Colonic mucosa (tissue), 4 donors: ENCODE measurements around the gene SENP7. TPM values are rescaled to one million over a fixed set of nuclear protein-coding genes. Genes with fewer than 3 reads are reported as not detected.
"Not testable (repeated sequence)": the region's sequence is repeated elsewhere in the genome, so short reads cannot be mapped to it uniquely, and the experiment has no call there.

Experiments used
- DNase-seq: peaks from one replicate; pipeline ENCODE4 v3.0.0-alpha.2; 2020
- H3K27ac ChIP-seq: fragments of 200-600 bp; one replicate; pipeline ENCODE4 v1.8.0; 2021
- H3K27me3 ChIP-seq: fragments of 200-600 bp; one replicate; pipeline ENCODE4 v1.8.0; 2021
- H3K36me3 ChIP-seq: fragments of 200-600 bp; one replicate; pipeline ENCODE4 v1.8.0; 2021
- H3K4me1 ChIP-seq: fragments of 200-600 bp; one replicate; pipeline ENCODE4 v1.8.0; 2021; ENCODE audit warnings: mild to moderate bottlenecking
- H3K4me3 ChIP-seq: fragments of 200-600 bp; one replicate; pipeline ENCODE4 v1.8.0; 2021
- H3K9ac ChIP-seq, 2 donors: one replicate each; pipeline ENCODE4 v1.7.0; 2013; ENCODE audit warnings: control low read depth in 2 of 2, low read depth in 2 of 2, low read length in 2 of 2
- H3K9me3 ChIP-seq: fragments of 200-600 bp; one replicate; pipeline ENCODE4 v1.8.0; 2021
- intact Hi-C: fragments of 100-400 bp; cut with DNase I; formaldehyde crosslinking; loops from one replicate; pipeline ENCODE4 v1.14.1; 2022
- total RNA-seq, 2 donors: library from RNA; stranded (reverse); fragmentation: NEBNext Ultra II Directional in 1 of 2; extraction: Animal tissue kit (Norgen Biotek cat#: 25700) in 1 of 2; gene quantifications; one replicate each; pipeline ENCODE4 v1.2.1, GENCODE V29; 2021
- TF ChIP-seq, protein P1 (sequence below): fragments of 200-600 bp; IDR thresholded peaks from one replicate; pipeline ENCODE4 v1.8.0; 2022; ENCODE audit warnings: antibody characterized with exemption, mild to moderate bottlenecking
- donor health status: healthy.
- donor health status: DM: no; HTN: no; CAD: no.
- donor health status: DM: no; HTN: no; CAD: no.

Gene SENP7
- total RNA-seq, 2 donors from 2014 or later, result 5.6 to 8.6 TPM

DNA sequence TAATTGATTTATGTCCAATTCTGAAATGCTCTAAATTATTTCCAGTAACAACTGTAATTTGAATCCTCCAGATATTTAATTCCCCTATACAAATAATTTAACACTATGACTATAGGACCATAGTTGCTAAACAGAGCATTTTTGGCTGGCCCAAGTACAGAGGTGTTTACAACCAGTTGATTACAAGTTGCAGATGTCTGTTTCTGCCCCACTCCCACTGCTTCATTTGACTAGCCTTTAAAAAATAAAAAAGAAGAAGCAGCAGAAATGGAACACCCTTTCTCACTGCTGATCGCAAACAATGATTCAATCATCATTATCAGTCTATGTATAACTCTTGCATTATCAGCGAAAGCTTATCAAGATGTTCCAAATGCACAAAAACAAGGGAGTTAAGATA, 54.6 kb downstream of the SENP7 start:
- Histone ChIP-seq H3K36me3 (no peaks in the 10 kb centered on the region), H3K9ac (no peak overlapping the region), H3K27me3 (no peaks in the 10 kb centered on the region), H3K27ac (no peak overlapping the region), H3K4me1 (no peaks in the 10 kb centered on the region), H3K4me3 (no peak overlapping the region), H3K9me3 (no peaks in the 10 kb centered on the region)
- intact Hi-C loops, result no loop called here
- DNase-seq, result no peak
- TF ChIP-seq, protein P1, sequence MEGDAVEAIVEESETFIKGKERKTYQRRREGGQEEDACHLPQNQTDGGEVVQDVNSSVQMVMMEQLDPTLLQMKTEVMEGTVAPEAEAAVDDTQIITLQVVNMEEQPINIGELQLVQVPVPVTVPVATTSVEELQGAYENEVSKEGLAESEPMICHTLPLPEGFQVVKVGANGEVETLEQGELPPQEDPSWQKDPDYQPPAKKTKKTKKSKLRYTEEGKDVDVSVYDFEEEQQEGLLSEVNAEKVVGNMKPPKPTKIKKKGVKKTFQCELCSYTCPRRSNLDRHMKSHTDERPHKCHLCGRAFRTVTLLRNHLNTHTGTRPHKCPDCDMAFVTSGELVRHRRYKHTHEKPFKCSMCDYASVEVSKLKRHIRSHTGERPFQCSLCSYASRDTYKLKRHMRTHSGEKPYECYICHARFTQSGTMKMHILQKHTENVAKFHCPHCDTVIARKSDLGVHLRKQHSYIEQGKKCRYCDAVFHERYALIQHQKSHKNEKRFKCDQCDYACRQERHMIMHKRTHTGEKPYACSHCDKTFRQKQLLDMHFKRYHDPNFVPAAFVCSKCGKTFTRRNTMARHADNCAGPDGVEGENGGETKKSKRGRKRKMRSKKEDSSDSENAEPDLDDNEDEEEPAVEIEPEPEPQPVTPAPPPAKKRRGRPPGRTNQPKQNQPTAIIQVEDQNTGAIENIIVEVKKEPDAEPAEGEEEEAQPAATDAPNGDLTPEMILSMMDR, result no peak

DNA sequence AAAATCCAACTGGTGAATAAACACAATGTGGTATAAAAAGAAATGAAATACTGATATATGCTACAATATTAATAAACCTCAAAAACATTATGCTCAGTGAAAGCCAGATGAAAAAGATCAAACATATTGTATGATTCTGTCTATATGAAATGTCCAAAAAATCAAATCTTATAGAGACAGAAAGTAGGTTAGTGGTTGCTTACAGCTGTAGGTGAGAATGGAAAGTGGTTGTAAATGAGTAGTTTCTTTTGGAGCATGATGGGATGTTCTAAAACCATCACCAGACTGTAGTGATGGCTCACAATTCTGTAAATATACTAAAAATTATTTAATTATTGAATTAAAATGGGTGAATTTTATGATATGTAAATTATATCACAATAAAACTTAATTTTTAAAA, 58.4 kb downstream of the SENP7 start:
- intact Hi-C loops, result no loop called here
- no peak overlapping the region for H3K9ac ChIP-seq
- no peaks in the 10 kb centered on the region for H3K36me3 ChIP-seq
- TF ChIP-seq, protein P1, result no peak
- H3K27ac ChIP-seq, result no peak overlapping the region
- no peak for DNase-seq
- H3K4me1 ChIP-seq, result no peaks in the 10 kb centered on the region
- no peak overlapping the region for H3K4me3 ChIP-seq
- H3K27me3 ChIP-seq, result no peaks in the 10 kb centered on the region
- H3K9me3 ChIP-seq, result no peaks in the 10 kb centered on the region

- TF ChIP-seq, protein P1, result no peak
- Histone ChIP-seq H3K9me3 (no peaks in the 10 kb centered on the region), H3K9ac (no peak overlapping the region), H3K27ac (no peak overlapping the region), H3K4me3 (no peak overlapping the region), H3K4me1 (no peaks in the 10 kb centered on the region), H3K27me3 (no peaks in the 10 kb centered on the region), H3K36me3 (no peaks in the 10 kb centered on the region)
- intact Hi-C loops, result no loop called here
- DNase-seq, result no peak
These were observed 59.1 kb downstream of the SENP7 start for GRCh38 chr3:101453961-101454360.

DNA sequence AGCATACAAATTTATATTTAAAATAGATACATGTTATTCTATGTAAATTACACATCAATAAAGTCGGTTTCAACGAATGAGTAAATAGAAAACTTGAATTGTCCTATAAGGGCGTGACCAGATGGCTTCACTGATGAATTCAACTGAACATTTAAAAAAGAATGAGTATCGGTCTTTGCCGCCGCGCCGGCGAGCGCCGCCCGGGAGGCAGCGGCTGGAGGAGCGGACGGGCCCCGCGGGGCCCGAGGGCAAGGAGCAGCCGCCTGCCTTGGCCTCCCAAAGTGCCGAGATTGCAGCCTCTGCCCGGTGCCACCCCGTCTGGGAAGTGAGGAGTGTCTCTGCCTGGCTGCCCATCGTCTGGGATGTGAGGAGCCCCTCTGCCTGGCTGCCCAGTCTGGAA, 74.4 kb downstream of the SENP7 start:
- H3K9me3 ChIP-seq, H3K27me3 ChIP-seq, DNase-seq, intact Hi-C loops, H3K36me3 ChIP-seq, H3K27ac ChIP-seq, H3K4me1 ChIP-seq, H3K4me3 ChIP-seq, H3K9ac ChIP-seq: not testable (repeated sequence)

DNA sequence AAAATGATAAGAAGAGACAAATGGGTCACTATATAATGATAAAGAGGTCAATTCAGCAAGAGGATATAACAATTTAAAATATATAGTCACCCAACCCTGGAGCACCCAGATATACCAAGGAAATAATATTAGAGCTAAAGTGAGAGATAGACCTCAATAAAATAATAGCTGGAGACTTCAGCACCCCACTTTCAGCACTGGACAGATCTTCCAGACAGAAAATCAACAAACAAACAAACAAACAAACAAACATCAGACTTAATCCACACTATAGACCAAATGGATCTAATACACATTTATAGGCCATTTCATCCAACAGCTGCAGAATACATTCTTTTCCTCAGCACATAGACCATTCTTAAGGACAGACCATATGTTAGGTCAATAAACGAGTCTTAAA, 79.4 kb downstream of the SENP7 start:
- DNase-seq, result no peak
- TF ChIP-seq, protein P1, result no peak
- intact Hi-C loops, result no loop called here

DNA sequence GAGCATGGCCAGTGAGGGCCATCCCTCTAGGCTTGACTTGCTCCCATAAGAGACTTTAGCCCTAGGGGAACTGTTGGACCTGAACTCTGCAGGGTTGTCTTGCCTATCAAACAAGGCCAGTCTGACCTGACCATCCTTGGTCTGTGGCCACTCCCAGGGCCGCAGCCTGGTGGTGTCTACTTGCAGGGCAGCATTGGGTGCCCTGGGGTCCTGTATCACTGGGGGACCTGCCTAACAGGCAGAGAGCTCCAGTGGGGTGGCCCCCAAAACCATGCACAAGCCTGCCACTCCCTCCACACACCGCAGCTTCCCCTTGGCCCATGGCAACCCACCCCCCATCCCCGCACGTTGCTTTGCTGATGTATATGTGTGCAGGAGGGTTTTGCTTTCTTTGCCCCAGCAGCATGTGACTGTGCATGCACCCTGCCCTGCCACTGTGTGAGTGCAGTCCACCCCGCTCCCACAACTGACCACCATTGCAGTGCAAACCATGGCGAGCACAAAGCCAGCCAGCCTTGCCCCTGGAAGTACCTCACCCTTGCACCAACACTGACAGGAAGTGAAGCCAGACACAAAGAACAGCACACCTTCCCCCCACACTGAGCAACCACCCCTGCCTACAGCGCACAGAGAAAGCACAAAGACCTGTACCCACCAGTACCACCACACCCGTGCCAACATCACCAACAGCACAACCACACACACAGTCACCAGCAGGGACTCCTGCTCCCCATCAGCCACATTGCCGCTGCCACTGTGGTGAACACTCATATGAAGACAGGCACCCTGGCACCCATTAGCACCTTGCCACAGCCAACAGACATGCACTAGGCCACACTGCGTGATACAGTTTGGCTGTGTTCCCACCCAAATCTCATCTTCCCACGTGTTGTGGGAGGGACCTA, 88.8 kb downstream of the SENP7 start:
- H3K36me3 ChIP-seq, result no peaks in the 10 kb centered on the region
- no peaks in the 10 kb centered on the region for H3K4me1 ChIP-seq
- no peak overlapping the region for H3K4me3 ChIP-seq
- no peaks in the 10 kb centered on the region for H3K9me3 ChIP-seq
- TF ChIP-seq, protein P1, result no peak
- no peak for DNase-seq
- H3K27me3 ChIP-seq, result no peaks in the 10 kb centered on the region
- intact Hi-C loops, result no loop called here
- H3K27ac ChIP-seq, result no peak overlapping the region
- no peak overlapping the region for H3K9ac ChIP-seq

More for the DNA sequence above, 79.4 kb downstream of the SENP7 start:
- Histone ChIP-seq H3K4me1 (no peaks in the 10 kb centered on the region), H3K27ac (no peak overlapping the region), H3K9me3 (no peaks in the 10 kb centered on the region), H3K36me3 (no peaks in the 10 kb centered on the region), H3K9ac (no peak overlapping the region), H3K27me3 (no peaks in the 10 kb centered on the region), H3K4me3 (no peak overlapping the region)
